Activated naive CD8-positive, alpha-beta T cell treated with anti-CD3 and anti-CD28 coated beads, Interleukin-2, amount 50 U/mL, for 24 hours (primary cell): ENCODE results near the gene RBM39.
"Not testable (repeated sequence)": the region's sequence is repeated elsewhere in the genome, so short reads cannot be mapped to it uniquely, and the experiment has no call there.

Source experiments
- ATAC-seq: fragments of 150-1000 bp; cut with Tn5 transposase; one replicate; pipeline ENCODE4 v1.10.0; 2021
- DNase-seq: peaks from one replicate; pipeline ENCODE4 v3.0.0; 2021
- H3K27ac Mint-ChIP-seq: one replicate; pipeline ENCODE4 v1.8.0; 2021; ENCODE audit warnings: mild to moderate bottlenecking, mixed read lengths
- H3K27me3 Mint-ChIP-seq: one replicate; pipeline ENCODE4 v1.8.0; 2021; ENCODE audit warnings: mixed read lengths
- H3K36me3 Mint-ChIP-seq: one replicate; pipeline ENCODE4 v1.8.0; 2021; ENCODE audit warnings: low read depth, mixed read lengths
- H3K4me1 Mint-ChIP-seq: one replicate; pipeline ENCODE4 v1.8.0; 2021; ENCODE audit warnings: mixed read lengths
- H3K4me3 Mint-ChIP-seq: one replicate; pipeline ENCODE4 v1.8.0; 2021; ENCODE audit warnings: mild to moderate bottlenecking, moderate library complexity, mixed read lengths
- H3K9me3 Mint-ChIP-seq: one replicate; pipeline ENCODE4 v1.8.0; 2021; ENCODE audit warnings: mixed read lengths

The RBM39 gene

GRCh38 chr20:35710039-35710438 is 32.0 kb downstream of the RBM39 start:
- Mint-ChIP-seq H3K36me3 (peaks cover 82% of the 10 kb centered on the region), H3K27ac (no peak overlapping the region), H3K4me3 (no peak overlapping the region)

GRCh38 chr20:35709259-35709658 is 32.8 kb downstream of the RBM39 start:
- no peak overlapping the region for H3K4me3 Mint-ChIP-seq
- DNase-seq: no peak
- peaks cover 83% of the 10 kb centered on the region for H3K36me3 Mint-ChIP-seq
- no peak for ATAC-seq
- no peaks in the 10 kb centered on the region for H3K27me3 Mint-ChIP-seq
- peak overlapping the region; percentile 80 for H3K27ac Mint-ChIP-seq
- peaks cover 48% of the 10 kb centered on the region for H3K4me1 Mint-ChIP-seq
- no peaks in the 10 kb centered on the region for H3K9me3 Mint-ChIP-seq

More at GRCh38 chr20:35710039-35710438, 32.0 kb downstream of the RBM39 start:
- peaks cover 49% of the 10 kb centered on the region for H3K4me1 Mint-ChIP-seq
- no peaks in the 10 kb centered on the region for H3K9me3 Mint-ChIP-seq
- DNase-seq: no peak
- no peaks in the 10 kb centered on the region for H3K27me3 Mint-ChIP-seq
- no peak for ATAC-seq

- DNase-seq: no peak
- Mint-ChIP-seq H3K4me1 (peaks cover 44% of the 10 kb centered on the region), H3K36me3 (peaks cover 84% of the 10 kb centered on the region), H3K27ac (peak overlapping the region; percentile 80), H3K9me3 (no peaks in the 10 kb centered on the region), H3K27me3 (no peaks in the 10 kb centered on the region), H3K4me3 (no peak overlapping the region)
- no peak for ATAC-seq
These were observed 33.6 kb downstream of the RBM39 start for GRCh38 chr20:35708502-35708901.

- ATAC-seq, H3K27me3 Mint-ChIP-seq, H3K27ac Mint-ChIP-seq, H3K4me3 Mint-ChIP-seq, DNase-seq, H3K9me3 Mint-ChIP-seq: not testable (repeated sequence)
- H3K36me3 Mint-ChIP-seq: peaks cover 87% of the 10 kb centered on the region
- H3K4me1 Mint-ChIP-seq: peaks cover 38% of the 10 kb centered on the region
These were observed 35.2 kb downstream of the RBM39 start for GRCh38 chr20:35706591-35707529.

GRCh38 chr20:35705894-35706293 is 36.2 kb downstream of the RBM39 start:
- Mint-ChIP-seq H3K36me3 (peaks cover 84% of the 10 kb centered on the region), H3K4me1 (peaks cover 38% of the 10 kb centered on the region)
- H3K27ac Mint-ChIP-seq, DNase-seq, H3K9me3 Mint-ChIP-seq, ATAC-seq, H3K4me3 Mint-ChIP-seq, H3K27me3 Mint-ChIP-seq: not testable (repeated sequence)

GRCh38 chr20:35704514-35705261 is 37.4 kb downstream of the RBM39 start:
- Mint-ChIP-seq H3K27ac (peak overlapping the region; percentile 26), H3K36me3 (peaks cover 77% of the 10 kb centered on the region), H3K27me3 (no peaks in the 10 kb centered on the region), H3K4me3 (no peak overlapping the region), H3K4me1 (peaks cover 36% of the 10 kb centered on the region), H3K9me3 (no peaks in the 10 kb centered on the region)
- ATAC-seq: no peak
- no peak for DNase-seq

GRCh38 chr20:35702824-35703695 is 39.0 kb downstream of the RBM39 start:
- Mint-ChIP-seq H3K9me3 (no peaks in the 10 kb centered on the region), H3K36me3 (peaks cover 69% of the 10 kb centered on the region), H3K27me3 (no peaks in the 10 kb centered on the region), H3K4me1 (peaks cover 38% of the 10 kb centered on the region), H3K4me3 (no peak overlapping the region), H3K27ac (peak overlapping the region; percentile 97)
- no peak for ATAC-seq
- no peak for DNase-seq

GRCh38 chr20:35702051-35702823 is 39.8 kb downstream of the RBM39 start:
- peak overlapping the region; percentile 97 for H3K27ac Mint-ChIP-seq

GRCh38 chr20:35700625-35701148 is 41.4 kb downstream of the RBM39 start:
- peaks cover 60% of the 10 kb centered on the region for H3K36me3 Mint-ChIP-seq

More at GRCh38 chr20:35702051-35702823, 39.8 kb downstream of the RBM39 start:
- peak overlapping the region; percentile 4 for H3K4me3 Mint-ChIP-seq
- peaks cover 69% of the 10 kb centered on the region for H3K36me3 Mint-ChIP-seq
- DNase-seq: no peak
- H3K4me1 Mint-ChIP-seq: peaks cover 44% of the 10 kb centered on the region
- ATAC-seq: no peak
- H3K9me3 Mint-ChIP-seq: no peaks in the 10 kb centered on the region
- no peaks in the 10 kb centered on the region for H3K27me3 Mint-ChIP-seq

GRCh38 chr20:35699957-35700624 is 42.0 kb downstream of the RBM39 start:
- H3K27me3 Mint-ChIP-seq: no peaks in the 10 kb centered on the region
- DNase-seq (no peak), ATAC-seq (no peak)
- peaks cover 60% of the 10 kb centered on the region for H3K36me3 Mint-ChIP-seq
- peaks cover 49% of the 10 kb centered on the region for H3K4me1 Mint-ChIP-seq
- H3K9me3 Mint-ChIP-seq: no peaks in the 10 kb centered on the region
- peak overlapping the region; percentile 97 for H3K27ac Mint-ChIP-seq
- H3K4me3 Mint-ChIP-seq: peak overlapping the region; percentile 96

More at GRCh38 chr20:35700625-35701148, 41.4 kb downstream of the RBM39 start:
- H3K27me3 Mint-ChIP-seq: no peaks in the 10 kb centered on the region
- H3K27ac Mint-ChIP-seq: peak overlapping the region; percentile 97
- peaks cover 49% of the 10 kb centered on the region for H3K4me1 Mint-ChIP-seq
- H3K9me3 Mint-ChIP-seq: no peaks in the 10 kb centered on the region
- H3K4me3 Mint-ChIP-seq: peak overlapping the region; percentile 96
- no peak for ATAC-seq
- no peak for DNase-seq

- Mint-ChIP-seq H3K4me3 (peak within 1 kb of the TSS; percentile 96), H3K9me3 (no peaks in the 10 kb centered on the region), H3K27ac (peak within 1 kb of the TSS; percentile 97), H3K4me1 (peaks cover 47% of the 10 kb centered on the region), H3K36me3 (peaks cover 56% of the 10 kb centered on the region), H3K27me3 (no peaks in the 10 kb centered on the region)
- DNase-seq (peak; percentile 89), ATAC-seq (peak; percentile 93)
These were observed 42.7 kb downstream of the RBM39 start, which contains the start of the genes NFS1 and ROMO1 for GRCh38 chr20:35699127-35699956. Gene NFS1, minus strand, starts transcription at chr20:35699352. Its CDS starts 64 bp downstream, at chr20:35699288. Gene ROMO1, plus strand, starts transcription at chr20:35699405. Its CDS starts 228 bp downstream, at chr20:35699633.
